ENCODE data around the gene NHLRC4.

NHLRC4 gene

GRCh38 chr16:554640-555365, 12.0 kb upstream of the NHLRC4 start:
- DNase-seq: no peak

- DNase-seq: no peak
These were observed 11.0 kb upstream of the NHLRC4 start for GRCh38 chr16:555528-556473.

GRCh38 chr16:556474-557173, 10.2 kb upstream of the NHLRC4 start:
- no peak for DNase-seq

- no peak for DNase-seq
These were observed 9.1 kb upstream of the NHLRC4 start for GRCh38 chr16:557463-558297.

- DNase-seq: no peak
These were observed 8.3 kb upstream of the NHLRC4 start for GRCh38 chr16:558298-559020.

- DNase-seq: no peak
These were observed 7.8 kb upstream of the NHLRC4 start for GRCh38 chr16:559021-559380.

- no peak for DNase-seq
These were observed 7.2 kb upstream of the NHLRC4 start for GRCh38 chr16:559411-560203.

- no peak for DNase-seq
These were observed 6.6 kb upstream of the NHLRC4 start, which contains the start of gene PRR35 for GRCh38 chr16:560204-560700. PRR35 (plus strand) TSS chr16:560394; CDS start chr16:563295, 2,901 bp downstream.

- DNase-seq: no peak
These were observed 5.9 kb upstream of the NHLRC4 start for GRCh38 chr16:560701-561412.

- DNase-seq: no peak
These were observed 5.4 kb upstream of the NHLRC4 start for GRCh38 chr16:561413-561794.

- no peak for DNase-seq
These were observed 4.6 kb upstream of the NHLRC4 start for GRCh38 chr16:561957-562938.

- DNase-seq: no peak
These were observed 3.6 kb upstream of the NHLRC4 start for GRCh38 chr16:563072-563644.

GRCh38 chr16:564690-565418, 2.0 kb upstream of the NHLRC4 start:
- no peak for DNase-seq

GRCh38 chr16:565419-566330, 1.1 kb upstream of the NHLRC4 start:
- DNase-seq: no peak

- DNase-seq: no peak
These were observed 810 bp downstream of the NHLRC4 start for GRCh38 chr16:567373-568256.

All from CD4-positive, alpha-beta T cell treated with Interleukin-17A for 1 hour (primary cell).